Measurements from ENCODE around the gene ANLN. TPM values are rescaled to one million over a fixed set of nuclear protein-coding genes. Genes with fewer than 3 reads are reported as not detected.
A peak's percentile ranks its signal among the peaks of the same experiment; 100 is the strongest.
"Not testable (repeated sequence)": the region's sequence is repeated elsewhere in the genome, so short reads cannot be mapped to it uniquely, and the experiment has no call there.

ANLN gene
- total RNA-seq, 2 donors from 2014 or later, result 0.78 to 1.6 TPM

GRCh38 chr7:36475381-36475780 is 85.7 kb downstream of the ANLN start:
- H3K4me1 ChIP-seq, result peaks cover 27% of the 10 kb centered on the region
- no peaks in the 10 kb centered on the region for H3K36me3 ChIP-seq (replicated peaks in 1 of 2; ENCODE audit: insufficient read depth in 1 of 2, low read depth in 2 of 2)
- no peak for TF ChIP-seq POLR2A (IDR thresholded peaks at IDR 0.05)
- TF ChIP-seq, protein P1, sequence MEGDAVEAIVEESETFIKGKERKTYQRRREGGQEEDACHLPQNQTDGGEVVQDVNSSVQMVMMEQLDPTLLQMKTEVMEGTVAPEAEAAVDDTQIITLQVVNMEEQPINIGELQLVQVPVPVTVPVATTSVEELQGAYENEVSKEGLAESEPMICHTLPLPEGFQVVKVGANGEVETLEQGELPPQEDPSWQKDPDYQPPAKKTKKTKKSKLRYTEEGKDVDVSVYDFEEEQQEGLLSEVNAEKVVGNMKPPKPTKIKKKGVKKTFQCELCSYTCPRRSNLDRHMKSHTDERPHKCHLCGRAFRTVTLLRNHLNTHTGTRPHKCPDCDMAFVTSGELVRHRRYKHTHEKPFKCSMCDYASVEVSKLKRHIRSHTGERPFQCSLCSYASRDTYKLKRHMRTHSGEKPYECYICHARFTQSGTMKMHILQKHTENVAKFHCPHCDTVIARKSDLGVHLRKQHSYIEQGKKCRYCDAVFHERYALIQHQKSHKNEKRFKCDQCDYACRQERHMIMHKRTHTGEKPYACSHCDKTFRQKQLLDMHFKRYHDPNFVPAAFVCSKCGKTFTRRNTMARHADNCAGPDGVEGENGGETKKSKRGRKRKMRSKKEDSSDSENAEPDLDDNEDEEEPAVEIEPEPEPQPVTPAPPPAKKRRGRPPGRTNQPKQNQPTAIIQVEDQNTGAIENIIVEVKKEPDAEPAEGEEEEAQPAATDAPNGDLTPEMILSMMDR (IDR thresholded peaks at IDR 0.05), result no peak
- no peak overlapping the region for H3K27ac ChIP-seq
- DNase-seq, result no peak
- ATAC-seq, result no peak
- WGBS, 2 donors, result 74 to 87% methylated on average over 3 of the region's 3 CpGs
- intact Hi-C loops (cut with DNase I), result no loop called here
- H3K9me3 ChIP-seq, result no peaks in the 10 kb centered on the region
- no peak overlapping the region for H3K4me3 ChIP-seq
- H3K27me3 ChIP-seq, result no peaks in the 10 kb centered on the region

- H3K4me1 ChIP-seq, result no peaks in the 10 kb centered on the region
- no peaks in the 10 kb centered on the region for H3K36me3 ChIP-seq (replicated peaks in 1 of 2; ENCODE audit: insufficient read depth in 1 of 2, low read depth in 2 of 2)
- ATAC-seq (no peak), DNase-seq (no peak)
- no peak overlapping the region for H3K4me3 ChIP-seq
- no peaks in the 10 kb centered on the region for H3K9me3 ChIP-seq
- WGBS, 2 donors, result 95 to 100% methylated on average over 2 of the region's 2 CpGs
- no peak for TF ChIP-seq POLR2A (IDR thresholded peaks at IDR 0.05)
- TF ChIP-seq, protein P1 (IDR thresholded peaks at IDR 0.05), result no peak
- intact Hi-C loops (cut with DNase I), result no loop called here
- H3K27ac ChIP-seq, result no peak overlapping the region
- no peaks in the 10 kb centered on the region for H3K27me3 ChIP-seq
Observed at GRCh38 chr7:36478745-36479144, 89.1 kb downstream of the ANLN start.

- not testable (repeated sequence) for ATAC-seq; H3K36me3 ChIP-seq (replicated peaks in 1 of 2; ENCODE audit: insufficient read depth in 1 of 2, low read depth in 2 of 2); H3K27me3 ChIP-seq; DNase-seq; H3K9me3 ChIP-seq; H3K4me3 ChIP-seq; H3K4me1 ChIP-seq
- intact Hi-C loops (cut with DNase I), result loop anchor here (10.0 kb wide), 1 partner anchor 191 kb away; no protein-coding TSS in a partner anchor
- peak overlapping the region in 1 of 4 donors; percentile 32 for H3K27ac ChIP-seq
- WGBS, 2 donors, result 57 to 72% methylated on average over 4 of the region's 4 CpGs
Observed at GRCh38 chr7:36483853-36484252, 94.2 kb downstream of the ANLN start.

GRCh38 chr7:36484265-36484664 is 94.6 kb downstream of the ANLN start:
- TF ChIP-seq, protein P1 (IDR thresholded peaks at IDR 0.05), result no peak
- TF ChIP-seq POLR2A (IDR thresholded peaks at IDR 0.05), result no peak
- DNase-seq, result no peak
- H3K4me3 ChIP-seq, result no peak overlapping the region
- peak; percentile 64 for ATAC-seq
- no peaks in the 10 kb centered on the region for H3K9me3 ChIP-seq
- H3K36me3 ChIP-seq (replicated peaks in 1 of 2; ENCODE audit: insufficient read depth in 1 of 2, low read depth in 2 of 2), result no peaks in the 10 kb centered on the region
- H3K27me3 ChIP-seq, result no peaks in the 10 kb centered on the region
- WGBS, 2 donors, result 49 to 53% methylated on average over 8 of the region's 8 CpGs
- H3K4me1 ChIP-seq, result no peaks in the 10 kb centered on the region
- intact Hi-C loops (cut with DNase I), result loop anchor here (10.0 kb wide), 1 partner anchor 191 kb away; no protein-coding TSS in a partner anchor
- peak overlapping the region in 1 of 4 donors; percentile 10 for H3K27ac ChIP-seq

- WGBS, 2 donors, result 65% methylated on average over 4 of the region's 4 CpGs
Observed at GRCh38 chr7:36486336-36486735, 96.7 kb downstream of the ANLN start.

More at GRCh38 chr7:36486336-36486735, 96.7 kb downstream of the ANLN start:
- no peaks in the 10 kb centered on the region for H3K9me3 ChIP-seq
- H3K27me3 ChIP-seq, result no peaks in the 10 kb centered on the region
- H3K27ac ChIP-seq, result no peak overlapping the region
- intact Hi-C loops (cut with DNase I), result loop anchor here (5.0 to 10.0 kb wide), 2 partner anchors 188 to 711 kb away; no protein-coding TSS in a partner anchor
- no peak for TF ChIP-seq POLR2A (IDR thresholded peaks at IDR 0.05)
- TF ChIP-seq, protein P1 (IDR thresholded peaks at IDR 0.05), result no peak
- ATAC-seq (no peak), DNase-seq (no peak)
- no peak overlapping the region for H3K4me3 ChIP-seq
- H3K36me3 ChIP-seq (replicated peaks in 1 of 2; ENCODE audit: insufficient read depth in 1 of 2, low read depth in 2 of 2), result no peaks in the 10 kb centered on the region
- no peaks in the 10 kb centered on the region for H3K4me1 ChIP-seq

All from body of pancreas (tissue), 4 donors.